HG02970 (cell line): ENCODE measurements around the gene C1orf21.

Experiments used
- ATAC-seq: cut with Tn5 transposase; IDR thresholded peaks from one replicate; pipeline ENCODE4 v1.9.1; 2021; ENCODE audit warnings: mild to moderate bottlenecking, moderate library complexity, moderate number of reproducible peaks; ENCODE audit not compliant: unreplicated experiment, low FRiP score

The C1orf21 gene

DNA sequence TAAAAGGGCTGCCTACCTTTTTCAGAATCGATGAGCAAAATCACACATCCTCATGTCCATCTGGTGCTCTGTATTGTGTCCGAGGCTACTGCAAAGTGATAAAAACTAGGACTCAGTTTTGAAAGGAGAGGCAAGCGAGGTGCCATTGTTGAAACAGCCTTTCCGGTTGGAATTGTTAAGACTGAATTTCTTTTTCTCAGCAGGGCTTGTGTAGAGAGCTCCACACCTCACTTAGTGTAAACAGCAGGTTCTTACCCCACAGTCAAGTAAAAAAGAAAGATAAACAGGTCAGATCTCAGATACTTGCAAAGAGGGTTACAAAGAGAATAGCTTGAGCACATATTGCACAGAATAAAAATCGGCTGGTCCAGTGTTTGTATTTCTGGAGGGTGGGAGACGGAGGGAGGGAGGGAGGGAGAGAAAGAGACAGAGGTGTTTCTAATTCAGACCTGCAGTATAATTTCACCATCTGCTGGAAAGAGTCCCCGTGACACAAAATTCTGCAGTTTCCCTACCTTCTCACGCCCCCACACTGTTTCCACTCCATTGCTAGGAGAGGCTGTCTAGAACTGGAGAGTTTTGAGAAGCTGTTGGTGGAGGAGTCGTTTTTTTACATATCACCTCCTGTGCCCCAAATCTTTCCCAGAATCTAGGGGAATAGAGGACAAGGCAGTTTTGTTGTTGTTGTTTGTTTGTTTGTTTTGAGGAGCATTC lies 285.3 kb downstream of the C1orf21 start:
- ATAC-seq: no peak

DNA sequence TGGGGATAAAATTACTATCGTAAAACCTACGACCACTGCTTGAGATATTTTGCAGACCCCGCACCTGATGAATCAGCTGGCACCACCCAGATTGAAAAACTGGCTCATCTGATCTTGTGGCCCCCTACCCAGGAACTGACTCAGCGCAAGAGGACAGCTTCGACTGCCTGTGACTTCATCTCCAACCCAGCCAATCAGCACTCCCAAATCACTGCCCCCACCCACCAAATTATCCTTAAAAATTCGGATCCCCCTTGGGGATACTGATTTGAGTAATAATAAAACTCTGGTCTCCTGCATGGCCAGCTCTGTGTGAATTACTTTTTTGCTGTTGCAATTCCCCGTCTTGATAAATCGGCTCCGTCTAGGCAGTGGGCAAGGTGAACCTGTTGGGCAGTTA lies 286.5 kb downstream of the C1orf21 start:
- no peak for ATAC-seq

DNA sequence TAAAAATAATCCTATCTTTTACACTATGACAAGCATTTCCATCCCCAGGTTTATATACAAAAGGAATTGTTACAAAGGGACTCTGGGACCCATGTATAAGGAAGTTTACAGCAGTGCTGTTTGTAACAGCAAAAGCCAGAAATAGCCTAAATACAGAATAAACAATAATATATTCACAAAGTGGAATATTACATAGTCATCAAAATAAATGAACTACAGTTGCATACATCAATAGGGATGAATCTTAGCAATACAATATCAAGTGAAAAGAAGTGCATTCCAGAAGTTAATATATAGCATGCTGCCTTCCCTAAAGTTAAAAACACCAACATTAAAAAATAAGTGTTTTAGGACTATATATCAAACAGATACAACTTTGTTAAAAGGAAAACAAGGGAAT lies 290.5 kb downstream of the C1orf21 start:
- no peak for ATAC-seq
